Measurements from ENCODE around the gene RAVER2. TPM values are rescaled to one million over a fixed set of nuclear protein-coding genes. Genes with fewer than 3 reads are reported as not detected.
"Not testable (repeated sequence)": the region's sequence is repeated elsewhere in the genome, so short reads cannot be mapped to it uniquely, and the experiment has no call there.

The RAVER2 gene
- total RNA-seq: 22.4 TPM
- 10 to 100 TPM; 17.8 to 23.0 (median 18.8) TPM for polyA plus RNA-seq (ENCODE audit: insufficient read depth in 1 of 8, insufficient read length in 8 of 8, low replicate concordance in 1 of 8)
- long read RNA-seq, donor 1, full-length matches to known transcripts: 1 of 1 reads
- long read RNA-seq, donor 1, partial matches to known transcripts: 0 of 1 reads
- long read RNA-seq, donor 1, other reads (novel, unspliced or antisense): 0 of 1 reads
- long read RNA-seq, donor 2: 0 reads
- long read RNA-seq, donor 3, full-length matches to known transcripts: 2 of 12 reads
- long read RNA-seq, donor 3, partial matches to known transcripts: 10 of 12 reads
- long read RNA-seq, donor 3, other reads (novel, unspliced or antisense): 0 of 12 reads
- long read RNA-seq, donor 4: 0 reads
- long read RNA-seq, donor 5, full-length matches to known transcripts: 11 of 55 reads
- long read RNA-seq, donor 5, partial matches to known transcripts: 38 of 55 reads
- long read RNA-seq, donor 5, other reads (novel, unspliced or antisense): 6 of 55 reads
- long read RNA-seq, donor 6, full-length matches to known transcripts: 5 of 5 reads
- long read RNA-seq, donor 6, partial matches to known transcripts: 0 of 5 reads
- long read RNA-seq, donor 6, other reads (novel, unspliced or antisense): 0 of 5 reads
- long read RNA-seq, donor 7, full-length matches to known transcripts: 1 of 1 reads
- long read RNA-seq, donor 7, partial matches to known transcripts: 0 of 1 reads
- long read RNA-seq, donor 7, other reads (novel, unspliced or antisense): 0 of 1 reads
- long read RNA-seq, donor 8, full-length matches to known transcripts: 1 of 1 reads
- long read RNA-seq, donor 8, partial matches to known transcripts: 0 of 1 reads
- long read RNA-seq, donor 8, other reads (novel, unspliced or antisense): 0 of 1 reads
- long read RNA-seq, donor 9: 0 reads
- long read RNA-seq, donor 10, full-length matches to known transcripts: 2 of 2 reads
- long read RNA-seq, donor 10, partial matches to known transcripts: 0 of 2 reads
- long read RNA-seq, donor 10, other reads (novel, unspliced or antisense): 0 of 2 reads
- long read RNA-seq, donor 11, full-length matches to known transcripts: 1 of 1 reads
- long read RNA-seq, donor 11, partial matches to known transcripts: 0 of 1 reads
- long read RNA-seq, donor 11, other reads (novel, unspliced or antisense): 0 of 1 reads

GRCh38 chr1:64744492-64745180 lies at the start of gene RAVER2:
Gene RAVER2, plus strand, starts transcription at chr1:64745075. Its CDS starts 98 bp downstream, at chr1:64745173.
- H3K4me1 ChIP-seq (ENCODE audit: control insufficient read depth, insufficient read depth, low read length): peaks cover 7% of the 10 kb centered on the region
- peak within 1 kb of the TSS; percentile 77 for H3K27ac ChIP-seq (ENCODE audit: low read length)
- H3K4me3 ChIP-seq (ENCODE audit: low read length): peak within 1 kb of the TSS; percentile 59
- peaks cover 4% of the 10 kb centered on the region for H3K27me3 ChIP-seq (ENCODE audit: control insufficient read depth, insufficient read depth, low read length)
- H3K36me3 ChIP-seq (ENCODE audit: control insufficient read depth, insufficient read depth, low read length): no peaks in the 10 kb centered on the region
- under 1% methylated on average over 63 of the region's 76 CpGs for WGBS (ENCODE audit: insufficient coverage)
- no peaks in the 10 kb centered on the region for H3K9me3 ChIP-seq (replicated peaks; ENCODE audit: control insufficient read depth, low read depth, low read length)
- DNase-seq: peak; percentile 92

GRCh38 chr1:64696879-64697278 lies 48.0 kb upstream of the RAVER2 start:
- Histone ChIP-seq H3K9me3 (replicated peaks; ENCODE audit: control insufficient read depth, low read depth, low read length) (no peaks in the 10 kb centered on the region), H3K27me3 (ENCODE audit: control insufficient read depth, insufficient read depth, low read length) (no peaks in the 10 kb centered on the region), H3K27ac (ENCODE audit: low read length) (no peak overlapping the region), H3K4me1 (ENCODE audit: control insufficient read depth, insufficient read depth, low read length) (peaks cover 3% of the 10 kb centered on the region), H3K4me3 (ENCODE audit: low read length) (no peak overlapping the region), H3K36me3 (ENCODE audit: control insufficient read depth, insufficient read depth, low read length) (peaks cover 2% of the 10 kb centered on the region)
- no peak for DNase-seq
- WGBS (ENCODE audit: insufficient coverage): 82% methylated on average over 2 of the region's 3 CpGs

- peaks cover 3% of the 10 kb centered on the region for H3K4me1 ChIP-seq (ENCODE audit: control insufficient read depth, insufficient read depth, low read length)
- H3K36me3 ChIP-seq (ENCODE audit: control insufficient read depth, insufficient read depth, low read length): peaks cover 2% of the 10 kb centered on the region
- H3K27me3 ChIP-seq (ENCODE audit: control insufficient read depth, insufficient read depth, low read length): no peaks in the 10 kb centered on the region
- H3K4me3 ChIP-seq (ENCODE audit: low read length): no peak overlapping the region
- H3K9me3 ChIP-seq (replicated peaks; ENCODE audit: control insufficient read depth, low read depth, low read length): no peaks in the 10 kb centered on the region
- no peak for DNase-seq
- whole genome bisulfite sequencing (ENCODE audit: insufficient coverage): 19% methylated on average over 8 of the region's 8 CpGs
- H3K27ac ChIP-seq (ENCODE audit: low read length): no peak overlapping the region
Measured at GRCh38 chr1:64699327-64699726, 45.5 kb upstream of the RAVER2 start.

- peaks cover 3% of the 10 kb centered on the region for H3K4me1 ChIP-seq (ENCODE audit: control insufficient read depth, insufficient read depth, low read length)
- 79% methylated on average over 2 of the region's 5 CpGs for WGBS (ENCODE audit: insufficient coverage)
- no peaks in the 10 kb centered on the region for H3K36me3 ChIP-seq (ENCODE audit: control insufficient read depth, insufficient read depth, low read length)
- no peaks in the 10 kb centered on the region for H3K9me3 ChIP-seq (replicated peaks; ENCODE audit: control insufficient read depth, low read depth, low read length)
- no peak for DNase-seq
- no peak overlapping the region for H3K27ac ChIP-seq (ENCODE audit: low read length)
- no peak overlapping the region for H3K4me3 ChIP-seq (ENCODE audit: low read length)
- no peaks in the 10 kb centered on the region for H3K27me3 ChIP-seq (ENCODE audit: control insufficient read depth, insufficient read depth, low read length)
Measured at GRCh38 chr1:64701071-64701470, 43.8 kb upstream of the RAVER2 start.

- 44% methylated on average over 2 of the region's 2 CpGs for WGBS (ENCODE audit: insufficient coverage)
- no peaks in the 10 kb centered on the region for H3K36me3 ChIP-seq (ENCODE audit: control insufficient read depth, insufficient read depth, low read length)
- DNase-seq: no peak
Measured at GRCh38 chr1:64701886-64702285, 43.0 kb upstream of the RAVER2 start.

GRCh38 chr1:64702670-64703069 lies 42.2 kb upstream of the RAVER2 start:
- H3K27ac ChIP-seq (ENCODE audit: low read length); H3K4me1 ChIP-seq (ENCODE audit: control insufficient read depth, insufficient read depth, low read length); H3K27me3 ChIP-seq (ENCODE audit: control insufficient read depth, insufficient read depth, low read length); H3K9me3 ChIP-seq (replicated peaks; ENCODE audit: control insufficient read depth, low read depth, low read length); H3K4me3 ChIP-seq (ENCODE audit: low read length); H3K36me3 ChIP-seq (ENCODE audit: control insufficient read depth, insufficient read depth, low read length); DNase-seq: not testable (repeated sequence)
- no CpG with 5 or more reads among the region's 3 CpGs for WGBS (ENCODE audit: insufficient coverage)

More at GRCh38 chr1:64701886-64702285, 43.0 kb upstream of the RAVER2 start:
- no peaks in the 10 kb centered on the region for H3K27me3 ChIP-seq (ENCODE audit: control insufficient read depth, insufficient read depth, low read length)
- H3K4me3 ChIP-seq (ENCODE audit: low read length): no peak overlapping the region
- H3K27ac ChIP-seq (ENCODE audit: low read length): no peak overlapping the region
- no peaks in the 10 kb centered on the region for H3K9me3 ChIP-seq (replicated peaks; ENCODE audit: control insufficient read depth, low read depth, low read length)
- peaks cover 3% of the 10 kb centered on the region for H3K4me1 ChIP-seq (ENCODE audit: control insufficient read depth, insufficient read depth, low read length)

- no peaks in the 10 kb centered on the region for H3K9me3 ChIP-seq (replicated peaks; ENCODE audit: control insufficient read depth, low read depth, low read length)
- peaks cover 3% of the 10 kb centered on the region for H3K4me1 ChIP-seq (ENCODE audit: control insufficient read depth, insufficient read depth, low read length)
Measured at GRCh38 chr1:64703600-64703999, 41.3 kb upstream of the RAVER2 start.

GRCh38 chr1:64705591-64705990 lies 39.3 kb upstream of the RAVER2 start:
- Histone ChIP-seq H3K4me1 (ENCODE audit: control insufficient read depth, insufficient read depth, low read length) (no peaks in the 10 kb centered on the region), H3K36me3 (ENCODE audit: control insufficient read depth, insufficient read depth, low read length) (no peaks in the 10 kb centered on the region), H3K4me3 (ENCODE audit: low read length) (no peak overlapping the region), H3K27me3 (ENCODE audit: control insufficient read depth, insufficient read depth, low read length) (no peaks in the 10 kb centered on the region), H3K27ac (ENCODE audit: low read length) (no peak overlapping the region), H3K9me3 (replicated peaks; ENCODE audit: control insufficient read depth, low read depth, low read length) (no peaks in the 10 kb centered on the region)
- no peak for DNase-seq
- WGBS (ENCODE audit: insufficient coverage): 27% methylated on average over 1 of the region's 1 CpG

More at GRCh38 chr1:64703600-64703999, 41.3 kb upstream of the RAVER2 start:
- no peaks in the 10 kb centered on the region for H3K27me3 ChIP-seq (ENCODE audit: control insufficient read depth, insufficient read depth, low read length)
- no peak overlapping the region for H3K27ac ChIP-seq (ENCODE audit: low read length)
- 72% methylated on average over 2 of the region's 2 CpGs for WGBS (ENCODE audit: insufficient coverage)
- DNase-seq: no peak
- H3K4me3 ChIP-seq (ENCODE audit: low read length): no peak overlapping the region
- no peaks in the 10 kb centered on the region for H3K36me3 ChIP-seq (ENCODE audit: control insufficient read depth, insufficient read depth, low read length)

GRCh38 chr1:64711266-64711665 lies 33.6 kb upstream of the RAVER2 start:
- no peak for DNase-seq
- H3K9me3 ChIP-seq (replicated peaks; ENCODE audit: control insufficient read depth, low read depth, low read length): no peaks in the 10 kb centered on the region
- no peak overlapping the region for H3K4me3 ChIP-seq (ENCODE audit: low read length)
- no peaks in the 10 kb centered on the region for H3K36me3 ChIP-seq (ENCODE audit: control insufficient read depth, insufficient read depth, low read length)
- no peaks in the 10 kb centered on the region for H3K27me3 ChIP-seq (ENCODE audit: control insufficient read depth, insufficient read depth, low read length)
- no CpG with 5 or more reads among the region's 1 CpG for WGBS (ENCODE audit: insufficient coverage)
- H3K27ac ChIP-seq (ENCODE audit: low read length): no peak overlapping the region
- no peaks in the 10 kb centered on the region for H3K4me1 ChIP-seq (ENCODE audit: control insufficient read depth, insufficient read depth, low read length)
